Activated T-cell treated with anti-CD3 and anti-CD28 coated beads, Interleukin-2, amount 50 U/mL, for 24 hours (primary cell): ENCODE results near the gene LILRB1.
"Not testable (repeated sequence)": the region's sequence is repeated elsewhere in the genome, so short reads cannot be mapped to it uniquely, and the experiment has no call there.

ENCODE experiments used
- DNase-seq: peaks from one replicate; pipeline ENCODE4 v3.0.0-alpha.2; 2020
- H3K27ac Mint-ChIP-seq: 2 replicates; pipeline ENCODE4 v1.8.0; 2020; ENCODE audit warnings: mild to moderate bottlenecking, mixed read lengths
- H3K27me3 Mint-ChIP-seq: 2 replicates; pipeline ENCODE4 v1.8.0; 2020; ENCODE audit warnings: mixed read lengths
- H3K36me3 Mint-ChIP-seq: 2 replicates; pipeline ENCODE4 v1.8.0; 2020; ENCODE audit warnings: low read depth, mixed read lengths
- H3K4me1 Mint-ChIP-seq: 2 replicates; pipeline ENCODE4 v1.8.0; 2020; ENCODE audit warnings: low read depth, mixed read lengths
- H3K4me3 Mint-ChIP-seq: 2 replicates; pipeline ENCODE4 v1.8.0; 2020; ENCODE audit warnings: mild to moderate bottlenecking, moderate library complexity, mixed read lengths
- H3K9me3 Mint-ChIP-seq: 2 replicates; pipeline ENCODE4 v1.8.0; 2020; ENCODE audit warnings: mixed read lengths

Gene LILRB1

GRCh38 chr19:54612428-54612827, 17.9 kb upstream of the LILRB1 start:
- Mint-ChIP-seq H3K27me3 (peaks cover 16% of the 10 kb centered on the region), H3K9me3 (peaks cover 7% of the 10 kb centered on the region), H3K36me3 (no peaks in the 10 kb centered on the region), H3K27ac (no peak overlapping the region), H3K4me3 (no peak overlapping the region), H3K4me1 (no peaks in the 10 kb centered on the region)
- no peak for DNase-seq

- Mint-ChIP-seq H3K36me3 (no peaks in the 10 kb centered on the region), H3K27ac (no peak overlapping the region), H3K4me1 (no peaks in the 10 kb centered on the region), H3K4me3 (no peak overlapping the region), H3K9me3 (peaks cover 7% of the 10 kb centered on the region), H3K27me3 (peaks cover 6% of the 10 kb centered on the region)
- no peak for DNase-seq
Measured at GRCh38 chr19:54614726-54615125, 15.6 kb upstream of the LILRB1 start.

- no peaks in the 10 kb centered on the region for H3K4me1 Mint-ChIP-seq
- peaks cover 7% of the 10 kb centered on the region for H3K9me3 Mint-ChIP-seq
- peaks cover 4% of the 10 kb centered on the region for H3K27me3 Mint-ChIP-seq
- no peak overlapping the region for H3K27ac Mint-ChIP-seq
- DNase-seq, result no peak
- no peak overlapping the region for H3K4me3 Mint-ChIP-seq
- H3K36me3 Mint-ChIP-seq, result no peaks in the 10 kb centered on the region
Measured at GRCh38 chr19:54616057-54616456, 14.2 kb upstream of the LILRB1 start.

- no peak for DNase-seq
- Mint-ChIP-seq H3K36me3 (no peaks in the 10 kb centered on the region), H3K4me1 (no peaks in the 10 kb centered on the region), H3K9me3 (peaks cover 7% of the 10 kb centered on the region), H3K4me3 (no peak overlapping the region), H3K27ac (no peak overlapping the region), H3K27me3 (peaks cover 4% of the 10 kb centered on the region)
Measured at GRCh38 chr19:54616821-54617560, 13.3 kb upstream of the LILRB1 start.

- H3K27me3 Mint-ChIP-seq, result peaks cover 4% of the 10 kb centered on the region
- no peak overlapping the region for H3K27ac Mint-ChIP-seq
- DNase-seq, result no peak
- H3K36me3 Mint-ChIP-seq, result no peaks in the 10 kb centered on the region
- no peak overlapping the region for H3K4me3 Mint-ChIP-seq
- no peaks in the 10 kb centered on the region for H3K4me1 Mint-ChIP-seq
- no peaks in the 10 kb centered on the region for H3K9me3 Mint-ChIP-seq
Measured at GRCh38 chr19:54620464-54620863, 9.8 kb upstream of the LILRB1 start.

- Mint-ChIP-seq H3K27me3 (peaks cover 21% of the 10 kb centered on the region), H3K9me3 (no peaks in the 10 kb centered on the region)
Measured at GRCh38 chr19:54622431-54622830, 7.9 kb upstream of the LILRB1 start.

GRCh38 chr19:54624234-54624633, 6.0 kb upstream of the LILRB1 start:
- not testable (repeated sequence) for H3K9me3 Mint-ChIP-seq, H3K27ac Mint-ChIP-seq, DNase-seq, H3K4me3 Mint-ChIP-seq, H3K36me3 Mint-ChIP-seq, H3K4me1 Mint-ChIP-seq
- H3K27me3 Mint-ChIP-seq, result peaks cover 38% of the 10 kb centered on the region

More at GRCh38 chr19:54622431-54622830, 7.9 kb upstream of the LILRB1 start:
- Mint-ChIP-seq H3K4me1 (no peaks in the 10 kb centered on the region), H3K4me3 (no peak overlapping the region), H3K27ac (no peak overlapping the region), H3K36me3 (no peaks in the 10 kb centered on the region)
- no peak for DNase-seq

GRCh38 chr19:54624934-54625730, 5.2 kb upstream of the LILRB1 start:
- not testable (repeated sequence) for H3K4me3 Mint-ChIP-seq, H3K4me1 Mint-ChIP-seq, H3K27ac Mint-ChIP-seq, H3K9me3 Mint-ChIP-seq, H3K36me3 Mint-ChIP-seq, DNase-seq
- H3K27me3 Mint-ChIP-seq, result peaks cover 45% of the 10 kb centered on the region

- Mint-ChIP-seq H3K4me1 (no peaks in the 10 kb centered on the region), H3K36me3 (no peaks in the 10 kb centered on the region), H3K27ac (no peak overlapping the region), H3K9me3 (no peaks in the 10 kb centered on the region), H3K27me3 (peaks cover 61% of the 10 kb centered on the region), H3K4me3 (no peak overlapping the region)
- no peak for DNase-seq
Measured at GRCh38 chr19:54626757-54627156, 3.5 kb upstream of the LILRB1 start.

- H3K36me3 Mint-ChIP-seq, H3K4me3 Mint-ChIP-seq, H3K4me1 Mint-ChIP-seq, H3K27ac Mint-ChIP-seq, H3K9me3 Mint-ChIP-seq, DNase-seq: not testable (repeated sequence)
- peaks cover 70% of the 10 kb centered on the region for H3K27me3 Mint-ChIP-seq
Measured at GRCh38 chr19:54627912-54628311, 2.4 kb upstream of the LILRB1 start.

GRCh38 chr19:54630782-54631181, 498 bp downstream of the LILRB1 start:
- H3K27me3 Mint-ChIP-seq, result peaks cover 74% of the 10 kb centered on the region
- H3K9me3 Mint-ChIP-seq, result no peaks in the 10 kb centered on the region
- H3K36me3 Mint-ChIP-seq, result no peaks in the 10 kb centered on the region
- no peaks in the 10 kb centered on the region for H3K4me1 Mint-ChIP-seq
- DNase-seq, result no peak
- H3K4me3 Mint-ChIP-seq, result no peak overlapping the region
- H3K27ac Mint-ChIP-seq, result no peak overlapping the region

GRCh38 chr19:54631489-54632337, 1.4 kb downstream of the LILRB1 start:
- not testable (repeated sequence) for H3K4me3 Mint-ChIP-seq, H3K27ac Mint-ChIP-seq, H3K4me1 Mint-ChIP-seq, H3K36me3 Mint-ChIP-seq, H3K9me3 Mint-ChIP-seq, DNase-seq
- peaks cover 71% of the 10 kb centered on the region for H3K27me3 Mint-ChIP-seq

GRCh38 chr19:54632517-54632916, 2.2 kb downstream of the LILRB1 start:
- H3K36me3 Mint-ChIP-seq, H3K9me3 Mint-ChIP-seq, H3K4me1 Mint-ChIP-seq, H3K27ac Mint-ChIP-seq, H3K4me3 Mint-ChIP-seq, DNase-seq: not testable (repeated sequence)
- peaks cover 66% of the 10 kb centered on the region for H3K27me3 Mint-ChIP-seq

GRCh38 chr19:54633401-54633800, 3.1 kb downstream of the LILRB1 start:
- Mint-ChIP-seq H3K27ac (no peak overlapping the region), H3K36me3 (no peaks in the 10 kb centered on the region), H3K4me1 (no peaks in the 10 kb centered on the region), H3K27me3 (peaks cover 57% of the 10 kb centered on the region), H3K9me3 (no peaks in the 10 kb centered on the region), H3K4me3 (no peak overlapping the region)
- DNase-seq, result no peak
